ENCODE results near the gene RXRA.

Gene RXRA

GRCh38 chr9:134396258-134396742 lies 70.0 kb downstream of the RXRA start:
- DNase-seq (ENCODE audit: low read depth, low spot score), result no peak
- no peak for TF ChIP-seq CTCF (IDR thresholded peaks at IDR 0.05; ENCODE audit: low read depth, low read length)
- H3K4me3 ChIP-seq (ENCODE audit: low read depth, low read length), result no peak overlapping the region
- in situ Hi-C loops (cut with HindIII; ENCODE audit: low sequenced_read_pairs), result no loop called here

- no peak overlapping the region for H3K4me3 ChIP-seq (ENCODE audit: low read depth, low read length)
- in situ Hi-C loops (cut with HindIII; ENCODE audit: low sequenced_read_pairs), result no loop called here
Measured at GRCh38 chr9:134396825-134397224, 70.6 kb downstream of the RXRA start.

DNA sequence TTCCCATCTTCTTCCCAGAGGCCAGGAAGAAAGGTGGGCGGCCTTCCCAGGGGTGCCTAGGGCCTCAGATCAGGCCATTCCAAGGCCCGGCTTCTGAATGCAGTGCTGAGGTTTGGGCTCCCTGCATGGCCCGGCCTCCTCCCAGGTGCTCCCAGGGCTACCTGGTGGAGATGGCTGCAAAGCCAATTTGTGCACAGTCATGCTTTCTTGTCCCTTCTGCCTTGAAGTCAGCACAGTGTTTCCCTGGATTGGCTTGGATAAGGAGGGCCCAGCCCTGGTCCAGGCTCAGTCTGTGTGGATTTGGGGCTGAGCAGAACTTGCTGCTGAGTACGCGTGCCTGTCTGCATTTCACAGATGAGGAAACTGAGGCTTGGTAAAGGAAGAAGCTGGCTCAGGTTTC lies 72.5 kb downstream of the RXRA start:
- no peak overlapping the region for H3K4me3 ChIP-seq (ENCODE audit: low read depth, low read length)
- in situ Hi-C loops (cut with HindIII; ENCODE audit: low sequenced_read_pairs), result no loop called here
- no peak for TF ChIP-seq CTCF (IDR thresholded peaks at IDR 0.05; ENCODE audit: low read depth, low read length)
- DNase-seq (ENCODE audit: low read depth, low spot score), result no peak

More at GRCh38 chr9:134396825-134397224, 70.6 kb downstream of the RXRA start:
- no peak for TF ChIP-seq CTCF (IDR thresholded peaks at IDR 0.05; ENCODE audit: low read depth, low read length)
- DNase-seq (ENCODE audit: low read depth, low spot score), result no peak

GRCh38 chr9:134399435-134400056 lies 73.3 kb downstream of the RXRA start:
- TF ChIP-seq CTCF (IDR thresholded peaks at IDR 0.05; ENCODE audit: low read depth, low read length), result peak; percentile 74
- in situ Hi-C loops (cut with HindIII; ENCODE audit: low sequenced_read_pairs), result no loop called here
- peak; percentile 40 for DNase-seq (ENCODE audit: low read depth, low spot score)
- H3K4me3 ChIP-seq (ENCODE audit: low read depth, low read length), result no peak overlapping the region

DNA sequence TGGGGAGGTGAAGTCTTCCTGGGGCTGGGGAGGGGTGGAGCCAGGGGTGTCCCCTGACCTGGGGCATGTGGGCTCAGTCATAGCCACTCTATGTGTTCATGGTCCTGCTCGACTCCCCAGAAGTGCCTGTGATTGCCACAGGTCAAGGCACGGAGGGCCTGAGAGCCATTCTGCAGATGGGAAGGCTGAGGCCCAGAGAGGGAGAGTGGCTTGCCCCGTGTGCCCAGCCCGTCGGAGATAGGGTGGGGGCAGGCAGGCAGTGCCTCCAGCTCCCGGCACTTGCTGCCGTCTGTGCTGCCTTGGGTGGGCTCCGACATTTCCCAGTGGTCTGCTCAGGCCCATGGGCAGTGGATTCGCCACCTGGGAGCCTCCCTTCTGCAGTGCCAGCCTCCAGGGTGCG lies 74.0 kb downstream of the RXRA start:
- H3K4me3 ChIP-seq (ENCODE audit: low read depth, low read length), result no peak overlapping the region
- no peak for TF ChIP-seq CTCF (IDR thresholded peaks at IDR 0.05; ENCODE audit: low read depth, low read length)
- in situ Hi-C loops (cut with HindIII; ENCODE audit: low sequenced_read_pairs), result no loop called here
- no peak for DNase-seq (ENCODE audit: low read depth, low spot score)

- no peak for DNase-seq (ENCODE audit: low read depth, low spot score)
- in situ Hi-C loops (cut with HindIII; ENCODE audit: low sequenced_read_pairs), result no loop called here
- no peak for TF ChIP-seq CTCF (IDR thresholded peaks at IDR 0.05; ENCODE audit: low read depth, low read length)
- no peak overlapping the region for H3K4me3 ChIP-seq (ENCODE audit: low read depth, low read length)
Measured at GRCh38 chr9:134401391-134401790, 75.1 kb downstream of the RXRA start.

Data from astrocyte of the spinal cord (primary cell).